AG09309 (cell line): ENCODE results near the gene VWA7.

Experiments
- DNase-seq: peaks from one replicate; pipeline ENCODE4 v3.0.0-alpha.2; 2010; ENCODE audit warnings: low read depth
- H3K4me3 ChIP-seq: 2 replicates; pipeline ENCODE4 v1.5.1; 2011; ENCODE audit warnings: mild to moderate bottlenecking, low read depth, low read length, moderate library complexity; ENCODE audit not compliant: control insufficient read depth
- TF ChIP-seq, protein P1 (sequence below): IDR thresholded peaks from 2 replicates; pipeline ENCODE4 v1.5.1; 2011; ENCODE audit warnings: mild to moderate bottlenecking, low read depth, low read length, inconsistent platforms; ENCODE audit not compliant: insufficient read depth, control insufficient read depth; ENCODE audit errors: missing control alignments

Gene VWA7

DNA sequence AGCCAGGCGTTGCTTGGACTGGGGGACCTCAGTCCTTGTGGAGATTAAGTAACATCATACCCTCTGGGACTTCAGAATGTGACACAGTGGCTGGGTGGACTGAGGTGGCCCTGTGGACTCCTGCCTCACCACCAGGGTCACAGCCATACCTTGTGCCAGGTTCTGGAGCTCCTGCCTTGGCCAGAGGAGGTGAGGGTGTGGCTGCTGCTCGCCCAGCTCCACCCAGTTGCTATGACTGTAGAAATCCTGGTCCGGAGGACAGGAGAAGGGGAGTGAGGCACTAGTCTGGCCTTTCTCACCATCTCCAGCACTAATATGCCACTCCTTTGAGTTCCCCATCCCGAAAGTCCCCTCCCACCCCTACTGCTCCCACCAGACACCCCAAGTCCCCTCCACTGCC, 1.9 kb downstream of the VWA7 start:
- no peak overlapping the region for H3K4me3 ChIP-seq
- TF ChIP-seq, protein P1, sequence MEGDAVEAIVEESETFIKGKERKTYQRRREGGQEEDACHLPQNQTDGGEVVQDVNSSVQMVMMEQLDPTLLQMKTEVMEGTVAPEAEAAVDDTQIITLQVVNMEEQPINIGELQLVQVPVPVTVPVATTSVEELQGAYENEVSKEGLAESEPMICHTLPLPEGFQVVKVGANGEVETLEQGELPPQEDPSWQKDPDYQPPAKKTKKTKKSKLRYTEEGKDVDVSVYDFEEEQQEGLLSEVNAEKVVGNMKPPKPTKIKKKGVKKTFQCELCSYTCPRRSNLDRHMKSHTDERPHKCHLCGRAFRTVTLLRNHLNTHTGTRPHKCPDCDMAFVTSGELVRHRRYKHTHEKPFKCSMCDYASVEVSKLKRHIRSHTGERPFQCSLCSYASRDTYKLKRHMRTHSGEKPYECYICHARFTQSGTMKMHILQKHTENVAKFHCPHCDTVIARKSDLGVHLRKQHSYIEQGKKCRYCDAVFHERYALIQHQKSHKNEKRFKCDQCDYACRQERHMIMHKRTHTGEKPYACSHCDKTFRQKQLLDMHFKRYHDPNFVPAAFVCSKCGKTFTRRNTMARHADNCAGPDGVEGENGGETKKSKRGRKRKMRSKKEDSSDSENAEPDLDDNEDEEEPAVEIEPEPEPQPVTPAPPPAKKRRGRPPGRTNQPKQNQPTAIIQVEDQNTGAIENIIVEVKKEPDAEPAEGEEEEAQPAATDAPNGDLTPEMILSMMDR, result no peak
- no peak for DNase-seq

GRCh38 chr6:31771992-31772358, 5.2 kb downstream of the VWA7 start:
- TF ChIP-seq, protein P1, result no peak
- no peak for DNase-seq
- H3K4me3 ChIP-seq, result no peak overlapping the region

- no peak for DNase-seq
- no peak overlapping the region for H3K4me3 ChIP-seq
- TF ChIP-seq, protein P1, result no peak
Observed at GRCh38 chr6:31770860-31771259, 6.3 kb downstream of the VWA7 start.

- H3K4me3 ChIP-seq, result no peak overlapping the region
- DNase-seq, result no peak
- TF ChIP-seq, protein P1, result peak; percentile 86
Observed at GRCh38 chr6:31769684-31770371, 7.3 kb downstream of the VWA7 start.

DNA sequence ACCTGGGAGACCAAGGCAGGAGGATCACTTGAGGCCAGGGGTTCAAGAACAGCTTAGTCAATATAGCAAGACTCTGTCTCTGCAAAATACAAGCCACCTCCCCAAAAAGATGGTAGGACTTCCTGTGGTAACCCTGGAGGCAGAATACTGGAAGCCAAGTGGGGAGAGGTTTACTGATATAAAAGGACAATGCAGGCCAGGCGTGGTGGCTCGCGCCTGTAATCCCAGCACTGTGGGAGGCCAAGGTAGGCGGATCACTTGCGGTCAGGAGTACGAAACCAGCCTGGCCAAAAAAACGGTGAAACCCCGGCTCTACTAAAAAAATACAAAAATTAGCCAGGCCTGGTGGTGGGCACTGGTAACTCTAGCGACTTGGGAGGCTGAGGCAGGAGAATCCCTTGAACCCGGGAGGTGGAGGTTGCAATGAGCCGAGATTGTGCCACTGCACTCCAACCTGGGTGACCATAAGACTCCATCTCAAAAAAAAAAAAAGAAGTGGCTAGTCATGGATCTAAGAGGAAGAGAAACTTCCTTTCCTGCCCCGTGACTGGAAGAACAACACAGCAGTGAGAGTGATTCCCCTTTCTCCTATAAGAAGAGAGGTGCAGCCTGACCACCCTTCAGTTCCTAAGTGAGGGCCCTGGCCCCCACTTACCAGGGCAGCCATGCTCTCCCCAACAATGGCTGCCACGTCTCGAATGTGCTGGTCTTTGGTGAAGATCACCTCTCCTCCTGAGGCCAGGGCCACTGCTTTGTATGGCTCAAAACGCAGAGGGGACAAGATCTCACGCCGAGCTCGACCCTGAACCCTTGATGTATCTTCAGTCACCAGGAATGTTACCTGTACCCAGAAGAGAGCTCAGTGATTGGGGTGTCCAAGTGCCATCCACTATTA, 8.5 kb downstream of the VWA7 start:
- TF ChIP-seq, protein P1, result no peak
- H3K4me3 ChIP-seq, result no peak overlapping the region
- DNase-seq, result no peak

- TF ChIP-seq, protein P1, result no peak
- no peak for DNase-seq
- H3K4me3 ChIP-seq, result no peak overlapping the region
Observed at GRCh38 chr6:31767096-31767645, 10.0 kb downstream of the VWA7 start.
